GM18526 (cell line): Measurements from ENCODE around the gene GALNTL6.

Experiments used
- POLR2A ChIP-seq: IDR thresholded peaks from 3 replicates; pipeline ENCODE4 v1.6.1; 2011; ENCODE audit not compliant: insufficient read length; ENCODE audit errors: extremely low read depth

GALNTL6 gene

GRCh38 chr4:172927096-172927814 lies 1114.1 kb downstream of the GALNTL6 start:
- TF ChIP-seq POLR2A = no peak

DNA sequence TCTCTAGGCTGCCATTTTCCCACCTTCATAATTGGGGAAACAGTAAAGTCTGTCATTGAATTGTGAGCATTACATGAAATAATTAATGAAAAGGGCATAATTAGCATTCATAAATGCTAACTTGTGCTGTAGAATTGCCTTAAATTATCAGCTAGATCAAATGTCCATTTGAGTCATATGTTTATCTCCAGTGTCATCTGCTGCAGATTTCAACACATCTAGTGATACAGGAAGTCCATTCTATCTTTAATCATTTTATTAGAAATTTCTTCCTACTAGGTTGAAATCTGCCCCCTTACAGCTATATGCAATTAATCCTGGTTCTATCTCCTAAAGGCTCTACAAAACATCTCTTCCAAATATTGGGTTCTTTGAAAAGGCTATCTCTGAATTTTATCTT lies 1115.1 kb downstream of the GALNTL6 start:
- TF ChIP-seq POLR2A = no peak

DNA sequence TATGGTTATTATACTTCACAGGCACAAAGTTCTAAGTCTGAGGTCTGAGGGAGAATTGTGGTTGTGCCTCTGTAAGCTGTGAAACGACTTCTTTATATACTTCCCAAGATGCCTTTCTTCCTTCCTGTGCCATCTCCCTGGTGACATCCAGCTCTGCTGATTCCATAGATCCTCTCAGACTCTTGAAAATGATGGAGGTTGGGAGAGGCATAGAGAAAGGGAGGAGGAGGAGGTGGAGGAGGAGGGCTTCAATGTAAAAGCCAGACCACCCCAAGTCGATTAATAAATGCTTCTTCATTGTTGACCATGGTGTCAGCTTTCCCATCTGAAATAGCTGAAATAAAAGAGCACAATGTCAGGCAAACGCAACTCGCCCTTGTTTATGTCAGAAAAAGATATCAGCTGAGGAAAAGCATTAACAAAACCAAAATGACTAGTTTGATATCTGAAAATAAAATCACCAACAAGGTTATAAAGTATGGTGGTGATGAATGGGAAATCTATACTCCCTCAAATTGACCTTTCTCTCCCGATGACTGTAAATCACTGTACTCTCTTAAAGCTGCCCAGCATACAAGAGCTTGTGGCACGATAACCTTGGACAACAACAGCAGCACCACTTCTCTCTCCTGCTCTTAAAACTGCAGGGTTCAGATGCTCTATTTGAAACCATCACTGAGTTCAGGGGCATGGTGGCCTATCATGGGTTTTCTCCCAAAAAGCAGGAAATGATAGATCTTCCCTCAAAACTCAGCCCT lies 1125.0 kb downstream of the GALNTL6 start:
- no peak for TF ChIP-seq POLR2A

- TF ChIP-seq POLR2A = no peak
These were observed 1125.7 kb downstream of the GALNTL6 start for GRCh38 chr4:172938870-172939269.

DNA sequence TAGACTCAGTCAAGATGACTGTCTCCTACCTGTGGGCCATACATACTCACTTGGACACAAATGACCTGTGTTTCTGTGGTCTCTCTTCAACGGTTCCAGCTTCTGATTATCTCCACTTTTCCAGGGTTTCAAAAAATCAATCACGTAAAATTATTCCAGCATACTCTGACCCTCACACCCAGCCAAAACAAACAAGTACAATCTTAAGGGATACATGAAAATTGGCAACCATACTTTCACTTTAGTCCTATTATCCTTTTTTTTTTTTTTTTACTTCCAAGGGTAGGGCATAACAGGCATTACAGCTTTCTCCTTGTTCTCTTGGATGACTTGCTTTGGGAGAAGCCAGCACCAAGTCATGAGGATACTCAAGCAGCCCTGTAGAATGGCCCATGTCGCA lies 1129.6 kb downstream of the GALNTL6 start:
- no peak for TF ChIP-seq POLR2A

- no peak for TF ChIP-seq POLR2A
These were observed 1132.4 kb downstream of the GALNTL6 start for GRCh38 chr4:172945611-172946010.

GRCh38 chr4:172946503-172946902 lies 1133.3 kb downstream of the GALNTL6 start:
- no peak for TF ChIP-seq POLR2A

DNA sequence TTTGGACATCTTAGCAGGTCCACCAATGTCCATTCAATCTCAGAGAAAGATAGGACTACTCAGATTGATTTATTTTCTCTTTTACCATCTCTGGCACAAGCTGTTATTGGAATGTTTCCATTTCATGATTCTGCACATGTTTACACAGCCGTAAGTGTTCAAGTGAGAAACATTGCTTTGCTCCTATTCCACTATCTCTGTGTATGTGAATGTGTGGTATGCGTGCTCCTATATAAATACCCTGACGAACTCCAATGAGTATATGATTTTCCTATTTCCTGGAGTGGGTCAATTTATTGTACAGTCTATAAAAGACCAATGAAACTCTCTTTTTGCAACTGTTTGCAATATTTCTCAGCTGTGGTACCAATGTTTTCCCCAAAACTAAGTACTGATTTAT lies 1134.4 kb downstream of the GALNTL6 start:
- no peak for TF ChIP-seq POLR2A

GRCh38 chr4:172950990-172951389 lies 1137.8 kb downstream of the GALNTL6 start:
- no peak for TF ChIP-seq POLR2A

DNA sequence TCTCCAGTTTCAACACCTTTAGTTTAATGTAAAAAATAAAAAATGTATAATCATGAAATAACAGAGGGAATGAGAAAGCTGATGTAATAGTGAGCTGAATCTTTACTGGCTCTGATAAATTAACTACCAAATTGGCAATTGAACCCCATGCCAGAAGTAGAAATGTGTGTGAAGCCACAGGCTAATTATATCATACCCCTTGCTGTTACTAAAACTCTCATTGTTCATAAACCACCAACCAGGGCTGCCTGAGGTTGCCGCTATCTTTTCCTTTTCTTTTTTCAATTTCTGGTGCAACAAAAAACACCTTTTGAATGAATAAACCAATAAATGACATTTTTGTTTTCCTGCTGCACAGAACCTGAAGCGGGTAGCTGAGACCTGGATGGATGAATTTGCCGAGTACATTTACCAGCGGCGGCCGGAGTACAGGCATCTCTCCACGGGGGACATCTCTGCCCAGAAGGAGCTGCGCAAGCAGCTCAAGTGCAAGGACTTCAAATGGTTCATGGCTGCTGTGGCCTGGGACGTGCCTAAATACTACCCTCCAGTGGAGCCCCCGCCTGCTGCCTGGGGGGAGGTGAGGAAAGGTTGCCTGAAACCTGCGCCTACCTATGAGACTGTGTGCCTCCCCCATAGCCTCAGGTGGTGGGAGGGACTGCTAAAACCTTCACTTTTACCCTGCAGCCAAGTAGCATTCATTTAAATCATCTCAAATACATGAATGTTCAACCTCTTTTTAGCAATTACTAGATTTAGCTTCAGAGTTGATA lies 1138.7 kb downstream of the GALNTL6 start:
- no peak for TF ChIP-seq POLR2A

DNA sequence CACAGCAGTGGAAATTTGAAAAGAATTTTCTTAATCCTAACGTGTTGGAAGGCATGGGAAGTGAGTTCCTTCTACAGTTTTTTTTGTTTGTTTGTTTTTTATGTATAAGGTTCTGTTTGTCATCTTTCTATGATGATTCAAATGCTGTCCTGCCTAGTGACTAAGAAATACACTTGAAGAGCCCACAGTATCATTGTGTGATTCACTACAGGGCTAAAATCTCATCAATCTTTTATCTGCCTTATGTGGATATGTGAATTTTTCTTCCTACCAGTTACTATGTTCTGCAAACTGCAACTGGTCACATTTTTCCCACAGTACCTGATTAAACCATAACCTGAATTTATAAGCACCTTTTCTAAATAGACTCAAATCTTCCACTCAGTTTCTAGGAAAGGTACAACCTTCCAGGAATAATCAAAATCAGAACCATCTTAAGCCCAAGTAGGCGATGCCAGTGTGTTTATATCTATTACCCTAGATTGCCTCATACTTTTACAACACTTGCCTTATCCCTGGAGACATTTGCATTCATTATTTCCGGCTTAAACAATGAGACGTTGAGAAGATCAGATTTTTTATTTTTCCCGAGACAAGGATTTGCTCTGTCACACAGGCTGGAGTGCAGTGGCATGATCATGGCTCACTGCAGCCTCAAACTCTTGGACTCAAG lies 1140.8 kb downstream of the GALNTL6 start:
- no peak for TF ChIP-seq POLR2A

GRCh38 chr4:172957216-172957615 lies 1144.0 kb downstream of the GALNTL6 start:
- no peak for TF ChIP-seq POLR2A

DNA sequence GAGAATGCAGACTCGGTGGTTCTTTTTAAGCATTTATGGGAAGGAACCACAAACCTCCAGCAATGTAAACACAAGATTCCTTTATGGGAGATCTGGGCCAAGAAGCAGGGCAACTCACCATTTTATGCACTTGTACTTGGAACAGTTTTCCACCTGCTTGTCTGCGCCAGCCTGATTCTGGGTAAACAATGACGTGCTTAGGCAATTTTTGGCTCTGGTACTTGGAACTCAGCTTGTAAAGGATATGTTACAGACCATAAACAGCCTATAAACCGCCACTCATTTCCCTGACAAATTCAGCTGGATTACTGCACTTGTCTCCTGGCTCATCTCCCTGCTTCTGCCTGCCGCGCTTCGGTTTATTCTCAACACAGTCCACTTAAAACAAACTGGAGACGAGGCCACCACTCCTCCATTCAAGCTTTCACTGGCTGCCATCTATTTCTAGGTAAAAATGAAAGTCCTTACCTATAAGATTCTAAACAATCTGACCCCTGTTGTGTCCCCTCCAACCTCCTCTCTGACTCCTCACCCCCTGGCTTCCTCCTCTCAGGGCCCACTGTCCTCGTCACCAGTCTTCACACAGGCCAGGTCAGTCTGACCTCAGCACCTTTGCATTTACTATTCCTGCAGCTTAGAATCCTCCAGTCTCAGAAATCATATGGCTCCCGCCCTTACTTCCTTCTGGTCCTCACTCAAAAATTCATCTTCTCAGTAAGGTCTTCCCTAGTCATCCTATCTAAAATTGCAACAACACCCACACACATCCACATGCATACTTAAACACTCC lies 1149.6 kb downstream of the GALNTL6 start:
- no peak for TF ChIP-seq POLR2A

- TF ChIP-seq POLR2A = no peak
These were observed 1150.5 kb downstream of the GALNTL6 start for GRCh38 chr4:172963498-172964294.

- TF ChIP-seq POLR2A = no peak
These were observed 1161.4 kb downstream of the GALNTL6 start for GRCh38 chr4:172974586-172974985.
